Measurements from ENCODE around the gene SYCP1. TPM values are rescaled to one million over a fixed set of nuclear protein-coding genes. Genes with fewer than 3 reads are reported as not detected.

Gene SYCP1
- total and polyA plus RNA-seq, 2 of the 8 experiments (the other 6 are each of a cell fraction or from before 2014, with no cell fraction given) = 0.11 to 0.26 TPM

GRCh38 chr1:115029526-115029925, 174.9 kb downstream of the SYCP1 start, which contains the start of gene TSHB (continued):
- no peak for TF ChIP-seq KDM5A (IDR thresholded peaks at IDR 0.05; ENCODE audit: low read length)
